B cell (primary cell): ENCODE data around the gene FCER2.

Experiments
- CTCF ChIP-seq: fragments of 200-600 bp; IDR thresholded peaks from one replicate; pipeline ENCODE4 v1.8.0; 2022; ENCODE audit warnings: antibody characterized with exemption, mild to moderate bottlenecking
- EZH2 ChIP-seq: IDR thresholded peaks from 2 replicates; pipeline ENCODE4 v1.6.1; 2012; ENCODE audit warnings: borderline replicate concordance, low read depth, mild to moderate bottlenecking, moderate library complexity, low read length; ENCODE audit not compliant: insufficient read depth, poor library complexity, severe bottlenecking

- TF ChIP-seq CTCF, result no peak
- no peak for TF ChIP-seq EZH2
These were observed 38.1 kb upstream of the FCER2 start for GRCh38 chr19:7739801-7740681.
